HG02852 (cell line): ENCODE results near the gene IQCC.

Experiments used
- ATAC-seq: cut with Tn5 transposase; IDR thresholded peaks from one replicate; pipeline ENCODE4 v1.9.1; 2021; ENCODE audit warnings: mild to moderate bottlenecking, moderate library complexity; ENCODE audit not compliant: unreplicated experiment

IQCC gene

GRCh38 chr1:32255072-32256071 lies 49.9 kb downstream of the IQCC start:
- no peak for ATAC-seq

- no peak for ATAC-seq
Measured at GRCh38 chr1:32256473-32257226, 51.2 kb downstream of the IQCC start.

- ATAC-seq, result no peak
Measured at GRCh38 chr1:32257227-32257508, 51.7 kb downstream of the IQCC start.
